GM19193 (cell line): ENCODE measurements around the gene C2CD3.

Experiments
- POLR2A ChIP-seq: IDR thresholded peaks from 4 replicates; pipeline ENCODE4 v1.6.1; 2011; ENCODE audit not compliant: insufficient read depth, insufficient read length; ENCODE audit errors: extremely low read depth

The C2CD3 gene, protein sequence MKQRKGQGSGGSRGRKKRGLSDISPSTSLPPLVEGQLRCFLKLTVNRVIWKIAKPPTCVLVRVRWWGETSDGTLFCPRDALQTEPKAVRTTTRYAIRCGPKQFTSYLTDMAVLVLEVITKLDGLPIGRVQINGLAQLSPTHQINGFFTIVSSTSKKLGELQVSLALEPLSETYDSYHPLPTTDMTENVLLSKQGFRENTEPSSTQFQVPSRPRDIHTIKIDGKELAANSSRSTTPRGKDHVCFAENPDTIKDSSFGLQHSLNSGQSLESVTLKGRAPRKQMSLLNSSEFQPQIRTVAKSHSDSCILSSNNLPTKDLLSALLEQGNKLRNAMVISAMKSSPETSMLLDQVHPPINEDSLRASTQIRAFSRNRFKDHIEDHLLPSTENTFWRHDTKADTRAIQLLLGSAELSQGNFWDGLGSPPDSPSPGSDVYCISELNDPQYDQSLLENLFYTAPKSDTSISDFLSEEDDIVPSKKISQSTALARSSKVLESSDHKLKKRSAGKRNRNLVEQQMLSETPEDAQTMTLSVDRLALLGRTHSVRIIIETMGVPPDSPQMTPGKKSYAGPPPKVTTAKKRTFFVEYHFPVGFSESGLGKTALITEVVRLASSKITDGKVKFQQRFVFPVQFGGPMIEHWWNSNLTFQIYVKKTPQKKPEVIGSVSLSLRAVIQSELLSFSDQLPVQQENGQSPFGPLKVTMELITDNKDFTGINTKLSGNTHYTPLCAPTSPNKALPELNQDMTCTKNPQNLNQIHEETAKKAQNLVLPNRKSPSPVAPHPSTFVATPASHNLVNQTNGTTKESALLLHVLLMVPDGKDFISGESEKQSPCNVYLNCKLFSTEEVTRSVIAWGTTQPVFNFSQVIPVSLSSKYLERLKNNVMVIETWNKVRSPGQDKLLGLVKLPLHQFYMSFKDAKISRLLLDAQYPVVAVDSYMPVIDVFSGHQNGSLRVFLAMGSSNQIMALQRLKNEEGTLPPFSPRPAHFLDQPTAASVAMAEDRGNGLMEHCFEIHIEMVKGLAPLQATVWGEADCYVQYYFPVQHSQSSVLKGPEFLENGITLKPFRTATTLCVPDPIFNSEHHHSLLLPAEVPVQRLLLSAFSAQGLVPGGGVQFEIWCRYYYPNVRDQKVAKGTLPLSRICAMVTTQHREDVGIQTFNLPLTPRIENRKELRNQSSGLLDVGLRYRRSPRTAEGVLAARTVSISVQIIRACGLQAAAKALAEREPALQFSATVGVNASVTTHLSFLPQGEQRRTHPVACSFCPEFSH (N-terminal part only)

GRCh38 chr11:74170694-74171629 lies at the start of gene C2CD3, which contains the start of gene PPME1:
C2CD3 (minus strand) TSS chr11:74171002; CDS start chr11:74170792, 210 bp downstream.
PPME1 (plus strand) TSS chr11:74171289; CDS start chr11:74171422, 133 bp downstream.
- TF ChIP-seq POLR2A = peak; percentile 84

DNA sequence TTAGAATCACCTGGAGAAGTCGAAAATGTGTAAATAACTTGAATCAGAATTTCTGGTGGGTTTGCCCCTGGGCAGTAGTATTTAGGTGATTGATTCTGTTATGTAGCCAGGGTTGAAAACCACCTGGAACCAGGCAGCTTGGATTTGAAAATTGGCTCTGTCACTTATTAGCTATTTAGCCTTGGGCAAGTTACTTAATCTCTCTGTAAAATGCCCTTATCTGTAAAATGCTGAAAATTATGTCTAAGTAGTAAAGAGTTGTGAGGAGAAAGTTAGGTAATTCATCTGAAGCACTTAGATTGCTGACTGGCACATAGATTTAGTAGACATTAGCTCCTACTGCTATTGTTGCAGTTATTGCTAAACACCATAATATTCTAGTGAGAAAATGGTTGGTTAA lies 49.6 kb upstream of the C2CD3 start:
- TF ChIP-seq POLR2A = no peak

DNA sequence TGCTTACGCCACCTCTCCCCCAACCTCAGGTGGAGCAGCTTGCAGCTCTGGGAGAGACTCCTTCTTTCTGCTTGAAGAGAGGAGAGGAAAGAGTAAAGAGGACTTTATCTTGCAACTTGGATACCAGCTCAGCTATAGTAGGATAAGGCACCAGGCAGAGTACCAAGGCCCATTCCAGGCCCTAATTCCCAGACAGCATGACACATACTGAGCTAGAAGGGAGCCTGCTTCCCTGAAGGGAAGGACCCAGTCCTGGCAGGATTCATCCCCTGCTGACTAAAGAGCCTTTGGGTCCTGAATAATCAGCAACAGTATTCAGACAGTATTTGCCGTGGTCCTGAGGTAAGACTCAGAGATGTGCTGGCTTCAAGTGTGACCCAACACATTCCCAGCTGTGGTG lies 41.7 kb upstream of the C2CD3 start:
- TF ChIP-seq POLR2A = no peak

- no peak for TF ChIP-seq POLR2A
These were observed 37.7 kb upstream of the C2CD3 start for GRCh38 chr11:74208507-74208906.

- no peak for TF ChIP-seq POLR2A
These were observed 35.9 kb upstream of the C2CD3 start for GRCh38 chr11:74206746-74207145.

DNA sequence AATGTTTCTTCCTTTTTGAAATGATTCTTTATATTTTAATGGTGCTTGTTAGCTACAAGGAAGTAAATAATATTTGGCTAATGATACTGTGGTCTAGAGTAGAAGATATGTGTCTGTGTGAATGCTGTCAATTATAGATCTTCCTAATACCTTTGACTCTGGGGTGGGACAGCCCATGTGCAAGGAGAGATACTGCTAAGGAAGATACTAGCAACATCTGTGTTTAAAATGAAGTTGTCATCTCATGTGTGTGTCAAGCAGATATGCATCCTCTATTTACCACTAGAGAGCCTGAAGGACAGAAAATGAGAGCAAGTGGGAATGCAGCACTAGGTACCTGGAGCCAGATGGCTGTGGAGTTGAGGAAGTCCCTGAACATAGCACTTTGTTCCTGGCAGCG lies 34.4 kb upstream of the C2CD3 start:
- TF ChIP-seq POLR2A = no peak

DNA sequence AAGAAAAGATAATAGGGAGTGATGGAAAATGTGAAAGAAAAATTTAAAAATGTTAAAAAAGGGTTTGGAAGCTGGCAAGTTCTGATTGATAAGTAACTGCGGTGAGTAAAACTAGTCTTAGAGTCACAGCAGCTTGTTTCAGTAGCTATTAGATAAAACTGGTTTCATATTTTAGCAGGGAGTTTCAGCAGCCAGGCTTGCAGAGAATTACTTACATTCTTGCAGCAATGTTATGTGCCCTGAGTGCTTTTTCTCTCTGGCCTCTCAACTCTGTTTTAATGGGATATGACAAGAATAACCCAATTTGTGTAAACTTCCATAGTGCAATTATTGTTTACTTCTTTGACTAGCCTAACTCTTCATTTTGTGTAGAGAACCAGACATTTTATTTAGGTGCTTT lies 33.9 kb upstream of the C2CD3 start:
- no peak for TF ChIP-seq POLR2A

- TF ChIP-seq POLR2A = no peak
These were observed 33.2 kb upstream of the C2CD3 start for GRCh38 chr11:74203966-74204365.

DNA sequence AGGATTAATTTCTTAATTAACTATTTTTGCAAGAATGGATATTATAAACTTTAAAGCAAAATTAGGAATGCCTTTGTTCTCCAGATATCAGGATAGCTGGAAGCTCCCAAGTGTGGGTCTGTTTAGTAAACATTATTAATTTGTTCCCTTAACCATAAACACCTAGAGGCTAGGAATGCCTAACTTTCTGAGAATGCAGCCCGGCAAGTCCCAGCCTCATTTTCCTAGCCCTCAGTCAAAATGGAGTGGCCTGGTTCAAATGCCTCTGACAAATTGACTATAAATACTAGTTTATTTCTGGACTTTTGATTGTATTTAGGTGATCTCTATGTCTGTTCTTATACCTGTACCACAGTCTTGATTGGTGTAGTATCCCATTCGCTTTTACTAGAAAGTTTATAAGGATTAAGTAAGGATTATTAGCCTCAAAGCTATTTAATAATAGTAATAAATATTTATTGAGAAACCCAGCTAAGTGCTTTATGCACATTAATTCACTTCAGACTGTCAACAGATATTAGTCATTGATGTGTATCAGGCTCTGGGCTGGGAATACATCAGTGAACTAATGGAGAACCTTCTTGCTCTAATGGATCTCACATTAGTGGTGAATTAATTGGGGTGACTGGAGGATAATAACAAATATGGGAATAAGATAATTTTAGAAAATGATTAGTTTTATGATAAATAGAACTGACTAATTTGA lies 26.1 kb upstream of the C2CD3 start:
- TF ChIP-seq POLR2A = no peak

DNA sequence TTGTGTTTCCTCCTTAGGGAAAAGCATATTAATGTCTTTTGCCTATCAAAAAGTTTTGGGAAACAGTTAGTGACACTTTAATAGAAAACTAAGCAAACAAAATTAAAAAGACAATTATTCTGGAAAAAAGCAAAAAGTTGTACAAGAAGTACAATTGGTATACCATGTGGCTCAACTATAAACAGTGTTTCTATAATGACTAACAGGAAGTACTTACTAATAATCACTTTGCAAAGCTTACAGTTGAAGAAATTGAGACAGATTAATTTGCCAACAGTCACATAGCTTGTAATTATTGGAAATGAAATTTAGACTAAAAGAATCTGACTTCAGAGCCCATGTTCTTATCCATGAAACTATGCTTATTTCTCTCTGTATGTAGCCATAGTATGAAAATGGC lies 25.0 kb upstream of the C2CD3 start:
- TF ChIP-seq POLR2A = no peak

DNA sequence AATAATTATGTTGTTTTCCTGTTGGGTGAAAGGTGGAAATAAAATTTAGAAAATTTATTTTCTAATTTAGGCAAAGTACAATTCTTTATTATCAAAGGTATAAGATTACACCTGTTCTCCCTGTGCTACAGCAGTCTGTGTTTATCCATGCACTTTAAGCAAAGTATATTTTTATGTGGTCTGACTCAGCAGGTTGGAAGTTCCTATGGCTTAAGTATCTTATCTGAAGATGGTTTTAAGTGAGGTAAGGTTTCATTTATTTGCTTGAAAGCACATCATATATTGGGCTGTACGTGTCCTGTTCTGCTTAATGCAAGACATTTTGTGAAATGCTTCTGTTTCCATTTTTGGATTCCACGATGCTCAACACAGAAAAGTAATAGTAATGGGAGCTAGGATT lies 14.9 kb upstream of the C2CD3 start:
- no peak for TF ChIP-seq POLR2A

- no peak for TF ChIP-seq POLR2A
These were observed 14.5 kb upstream of the C2CD3 start for GRCh38 chr11:74185285-74185684.

DNA sequence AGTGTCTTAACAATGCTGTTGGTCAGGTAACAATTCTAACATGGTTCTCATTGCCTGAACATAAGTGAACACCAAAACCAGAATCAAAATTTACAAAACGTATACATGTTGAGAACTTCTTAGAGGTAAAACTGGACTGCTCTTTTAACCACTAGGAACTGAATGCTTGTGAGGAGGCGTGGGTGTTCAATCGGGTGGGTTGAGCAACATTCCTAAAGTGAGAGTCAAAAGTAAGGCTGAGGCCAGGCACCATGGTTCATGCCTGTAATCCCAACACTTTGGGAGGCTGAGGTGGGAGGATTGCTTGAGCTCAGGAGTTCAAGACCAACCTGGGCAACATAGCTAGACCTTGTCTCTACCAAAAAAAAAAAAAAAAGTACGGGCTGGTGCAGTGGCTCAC lies 11.8 kb upstream of the C2CD3 start:
- no peak for TF ChIP-seq POLR2A
